GM18520 (cell line): ENCODE measurements around the gene CYP4V2.
A peak's percentile ranks its signal among the peaks of the same experiment; 100 is the strongest.

ENCODE experiments used
- ATAC-seq: cut with Tn5 transposase; IDR thresholded peaks from one replicate; pipeline ENCODE4 v1.9.1; 2021; ENCODE audit not compliant: unreplicated experiment

CYP4V2 gene

DNA sequence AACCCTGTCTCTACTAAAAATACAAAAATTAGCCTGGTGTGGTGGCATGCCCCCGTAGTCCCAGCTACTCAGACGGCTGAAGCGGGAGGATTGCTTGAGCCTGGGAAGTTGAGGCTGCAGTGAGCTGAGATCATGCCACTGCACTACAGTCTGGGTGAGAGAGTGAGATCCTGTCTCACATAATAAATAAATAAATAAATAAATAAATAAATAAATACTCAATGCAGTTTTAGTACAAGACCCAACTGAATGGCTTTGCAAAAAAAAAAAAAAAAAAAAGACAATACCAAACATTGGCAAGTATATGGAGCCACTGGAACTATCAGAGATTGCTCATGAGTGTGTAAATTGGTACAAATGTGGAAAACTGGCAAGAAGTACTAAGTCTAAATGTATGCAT is 3.3 kb upstream of the CYP4V2 start:
- ATAC-seq: no peak

GRCh38 chr4:186189656-186190055 is 1.7 kb upstream of the CYP4V2 start:
- no peak for ATAC-seq

- peak; percentile 13 for ATAC-seq
Measured at GRCh38 chr4:186190581-186191199, 677 bp upstream of the CYP4V2 start.

GRCh38 chr4:186192066-186192612 is 772 bp downstream of the CYP4V2 start:
- ATAC-seq: no peak

GRCh38 chr4:186193851-186194250 is 2.5 kb downstream of the CYP4V2 start:
- ATAC-seq: no peak

DNA sequence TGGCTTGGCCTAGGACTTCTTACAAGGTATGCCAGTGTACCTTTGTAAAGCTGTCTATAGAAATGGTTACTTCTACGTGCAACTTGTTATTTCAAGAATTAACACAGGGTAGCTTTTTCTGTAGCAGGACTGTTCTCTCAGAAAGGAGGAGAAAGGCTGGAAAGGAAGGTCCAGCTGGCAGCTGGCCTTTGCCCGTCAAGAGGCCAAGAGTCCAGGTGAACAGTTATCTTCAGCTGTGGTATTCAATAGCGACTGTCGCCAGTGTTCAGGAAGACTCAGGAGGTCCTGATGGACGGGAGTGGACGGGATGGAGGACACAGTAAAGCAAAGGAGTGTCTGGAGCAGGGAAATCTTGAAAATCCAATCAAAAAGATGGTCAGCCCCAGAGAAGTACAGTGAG is 4.7 kb downstream of the CYP4V2 start:
- ATAC-seq: no peak

DNA sequence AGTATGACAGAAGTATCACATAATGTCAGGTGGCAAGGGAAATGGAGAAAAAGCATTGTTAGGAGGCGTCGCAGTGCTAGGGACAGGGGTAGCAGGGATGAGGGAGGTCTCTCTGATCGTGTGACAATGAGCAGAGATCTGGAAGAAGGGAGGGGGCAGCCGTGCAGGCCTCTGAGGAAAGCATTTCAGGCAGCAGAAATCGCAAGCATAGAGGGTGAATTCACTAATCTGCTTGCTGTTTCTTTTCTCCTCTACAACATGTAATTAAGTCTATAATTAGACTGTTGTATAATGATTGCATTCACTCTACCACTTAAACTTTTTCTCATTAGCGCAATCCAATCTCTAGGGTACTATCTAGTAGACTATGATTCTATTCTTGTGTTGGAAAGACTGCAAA is 9.1 kb downstream of the CYP4V2 start:
- no peak for ATAC-seq

GRCh38 chr4:186201010-186201409 is 9.6 kb downstream of the CYP4V2 start:
- ATAC-seq: no peak

- peak; percentile 94 for ATAC-seq
Measured at GRCh38 chr4:186201535-186202230, 10.3 kb downstream of the CYP4V2 start.

GRCh38 chr4:186202490-186203140 is 11.2 kb downstream of the CYP4V2 start:
- no peak for ATAC-seq

- no peak for ATAC-seq
Measured at GRCh38 chr4:186203406-186203805, 12.0 kb downstream of the CYP4V2 start.

DNA sequence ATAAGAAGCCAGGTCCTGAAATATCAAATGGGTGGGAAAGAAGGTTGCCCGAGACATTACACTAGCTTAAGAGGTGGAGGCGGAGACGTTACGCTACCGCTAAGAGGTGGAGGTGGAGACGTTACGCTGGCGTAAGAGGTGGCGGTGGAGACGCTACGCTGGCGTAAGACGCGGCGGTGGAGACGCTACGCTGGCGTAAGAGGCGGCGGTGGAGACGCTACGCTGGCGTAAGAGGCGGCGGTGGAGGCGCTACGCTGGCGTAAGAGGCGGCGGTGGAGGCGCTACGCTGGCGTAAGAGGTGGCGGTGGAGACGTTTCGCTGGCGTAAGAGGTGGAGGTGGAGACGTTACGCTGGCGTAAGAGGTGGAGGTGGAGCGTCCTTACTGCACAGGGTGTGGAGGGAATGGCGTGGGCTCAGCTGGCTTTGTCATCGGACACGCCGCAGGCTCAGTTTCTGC is 12.8 kb downstream of the CYP4V2 start:
- no peak for ATAC-seq

DNA sequence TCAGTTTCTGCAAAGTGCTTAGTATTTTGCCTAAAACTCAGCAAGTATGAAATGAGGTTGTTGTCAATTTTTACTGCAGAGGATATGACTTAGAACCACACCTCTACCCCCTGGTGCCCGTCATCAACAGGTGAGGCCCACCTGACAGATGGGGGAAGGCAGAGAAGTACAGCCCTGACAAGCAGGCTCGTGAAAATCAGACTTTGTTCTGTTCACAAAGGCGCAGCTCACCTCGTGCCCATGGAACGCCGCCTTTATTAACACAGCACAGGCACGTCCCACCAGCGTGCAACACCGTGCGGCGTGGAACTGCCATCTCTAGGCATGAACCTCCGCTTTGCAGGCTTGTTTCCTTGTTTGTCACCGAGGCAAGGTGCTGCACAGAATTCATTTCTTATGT is 13.3 kb downstream of the CYP4V2 start:
- no peak for ATAC-seq

DNA sequence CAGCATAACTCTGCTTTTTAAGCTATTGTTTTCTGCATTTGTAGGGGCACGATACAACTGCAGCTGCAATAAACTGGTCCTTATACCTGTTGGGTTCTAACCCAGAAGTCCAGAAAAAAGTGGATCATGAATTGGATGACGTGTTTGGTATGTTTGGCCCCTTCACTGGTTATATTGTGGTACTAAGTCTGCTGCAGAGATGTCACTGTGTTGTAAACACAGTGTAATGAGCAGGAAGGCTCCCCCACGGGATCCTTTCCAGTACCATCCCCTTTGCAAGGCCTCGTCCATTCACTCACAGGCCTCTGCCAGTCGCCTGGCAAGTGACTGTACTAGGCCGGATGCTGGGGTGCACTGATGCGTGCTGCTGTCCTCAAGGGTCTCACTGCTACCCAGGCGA is 13.8 kb downstream of the CYP4V2 start:
- no peak for ATAC-seq

DNA sequence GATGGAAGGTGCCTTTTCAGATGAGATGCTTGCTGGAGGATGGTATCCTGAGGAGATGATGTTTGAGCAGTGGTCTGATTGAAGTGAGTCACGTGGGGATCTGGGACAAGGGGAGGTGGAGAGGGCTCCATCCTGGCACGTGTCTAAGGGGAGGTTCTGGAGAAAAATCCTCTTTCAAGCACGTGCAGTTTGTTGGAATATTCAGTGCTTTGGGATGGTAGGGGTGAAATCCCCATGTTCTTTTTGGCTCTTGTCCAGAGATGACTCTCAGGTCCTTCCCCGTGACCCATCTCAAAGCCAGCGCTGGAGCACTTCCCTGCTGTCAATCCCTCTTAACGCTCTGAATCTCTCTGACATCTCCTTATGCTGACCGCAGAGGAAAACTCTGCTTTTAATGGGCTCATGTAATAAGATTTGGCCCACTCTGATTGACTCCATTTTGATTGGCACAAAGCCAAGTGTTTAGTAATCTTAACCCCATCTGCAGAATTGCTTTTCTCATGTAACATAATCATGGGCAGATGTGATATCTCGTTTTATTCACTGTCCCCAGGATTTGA is 25.2 kb downstream of the CYP4V2 start:
- ATAC-seq: no peak

GRCh38 chr4:186217733-186218293 is 26.4 kb downstream of the CYP4V2 start:
- no peak for ATAC-seq

GRCh38 chr4:186221624-186222023 is 30.3 kb downstream of the CYP4V2 start:
- ATAC-seq: no peak

- ATAC-seq: no peak
Measured at GRCh38 chr4:186225848-186226247, 34.5 kb downstream of the CYP4V2 start.

DNA sequence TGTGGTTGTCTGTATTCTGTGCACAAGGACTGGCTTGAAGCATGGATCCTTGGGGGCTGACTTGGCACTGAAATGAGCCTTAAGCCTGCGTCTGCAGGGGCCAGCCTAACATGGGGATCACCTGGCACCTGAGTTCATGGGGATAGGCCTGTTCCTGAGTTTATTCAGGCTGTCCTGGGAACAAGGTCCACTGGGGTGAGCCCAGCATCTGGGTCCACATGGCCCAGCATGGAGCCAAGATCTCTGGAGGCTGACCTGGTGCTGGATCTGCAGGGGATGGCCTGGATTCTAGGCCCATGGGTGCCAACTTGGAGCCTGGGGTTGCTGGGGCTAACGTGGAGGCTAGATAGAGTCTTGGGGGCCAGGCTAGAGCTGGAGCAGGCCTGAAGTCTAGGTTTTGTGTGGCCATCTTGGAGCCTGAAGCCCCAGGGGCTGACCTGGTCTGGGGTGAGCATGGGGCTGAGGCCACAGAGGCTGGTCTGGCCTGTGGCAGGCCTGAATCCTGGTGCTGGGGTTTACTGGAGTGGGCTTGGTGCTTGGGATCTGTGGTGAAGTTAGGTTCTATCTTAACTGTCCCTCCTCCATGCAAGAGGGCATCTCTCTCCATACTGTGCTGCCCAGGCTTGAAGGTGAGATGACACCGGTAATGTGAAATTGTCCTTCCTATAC is 35.3 kb downstream of the CYP4V2 start:
- no peak for ATAC-seq

DNA sequence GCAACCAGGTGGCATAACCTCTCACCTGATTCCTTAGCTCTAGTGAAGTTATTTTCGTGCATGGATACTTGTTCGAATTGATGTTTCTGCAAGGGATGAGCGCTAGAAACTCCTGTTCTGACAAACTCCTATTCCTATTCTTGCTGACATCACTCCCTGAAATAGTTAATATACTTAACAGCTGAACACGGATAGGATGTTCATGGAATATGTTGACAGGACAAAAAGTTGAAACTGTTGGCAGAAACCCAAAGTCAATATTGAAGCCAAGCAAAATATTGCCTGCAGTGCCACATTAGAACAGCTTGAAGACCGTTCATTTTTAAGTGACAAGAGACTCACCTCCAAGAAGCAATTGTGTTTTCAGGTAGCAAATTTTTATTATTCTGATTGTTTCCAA is 35.9 kb downstream of the CYP4V2 start, which contains the start of gene KLKB1:
TSS of gene KLKB1 (plus strand) at position 287 of the 400 bp plus-strand sequence. CDS start 689 bp downstream, outside the sequence.
- no peak for ATAC-seq
